K562 (cell line): ENCODE measurements around the gene TULP3.
"Not testable (repeated sequence)": the region's sequence is repeated elsewhere in the genome, so short reads cannot be mapped to it uniquely, and the experiment has no call there.

Experiments used
- ARNT ChIP-seq, 2 experiments: fragments of 450-650 bp; IDR thresholded peaks; 2 replicates each; pipeline ENCODE4 v1.6.1; 2016; ENCODE audit warnings: mild to moderate bottlenecking in 1 of 2
- CTCF ChIP-seq, 3 experiments: IDR thresholded peaks in 2 of 3; conservative IDR thresholded peaks in 1 of 3; 2 replicates each; pipeline ENCODE4 v1.5.1; 2011 to 2012; ENCODE audit warnings: low read length in 3 of 3, mild to moderate bottlenecking in 3 of 3, control low read depth in 2 of 3, improper control_type of control experiment in 1 of 3, inconsistent platforms in 1 of 3, low read depth in 1 of 3, mixed read lengths in 1 of 3, moderate library complexity in 1 of 3; ENCODE audit not compliant: insufficient read depth in 2 of 3
- MEF2A ChIP-seq: IDR thresholded peaks from 2 replicates; pipeline ENCODE4 v1.6.1; 2011; ENCODE audit warnings: low read depth, mild to moderate bottlenecking, low read length, moderate library complexity; ENCODE audit not compliant: control insufficient read depth
- MEIS2 ChIP-seq: fragments of 450-650 bp; IDR thresholded peaks from 2 replicates; pipeline ENCODE4 v1.6.1; 2014; ENCODE audit warnings: mild to moderate bottlenecking; ENCODE audit not compliant: partially characterized antibody
- ZNF140 ChIP-seq: fragments of 250-450 bp; sonication (Bioruptor Pico); IDR thresholded peaks from 2 replicates; pipeline ENCODE4 v1.8.0; 2021; ENCODE audit warnings: moderate library complexity, mild to moderate bottlenecking, inconsistent platforms
- ZNF707 ChIP-seq: fragments of 250-450 bp; sonication (Bioruptor Pico); conservative IDR thresholded peaks from 2 replicates; pipeline ENCODE4 v1.8.0; 2022; ENCODE audit warnings: inconsistent platforms, mild to moderate bottlenecking, moderate library complexity
- TF ChIP-seq, protein P1 (sequence below): sonication (generic); formaldehyde crosslinking; IDR thresholded peaks from 2 replicates; pipeline ENCODE4 v1.8.1; 2023; ENCODE audit warnings: mild to moderate bottlenecking, missing genetic modification reagents

DNA sequence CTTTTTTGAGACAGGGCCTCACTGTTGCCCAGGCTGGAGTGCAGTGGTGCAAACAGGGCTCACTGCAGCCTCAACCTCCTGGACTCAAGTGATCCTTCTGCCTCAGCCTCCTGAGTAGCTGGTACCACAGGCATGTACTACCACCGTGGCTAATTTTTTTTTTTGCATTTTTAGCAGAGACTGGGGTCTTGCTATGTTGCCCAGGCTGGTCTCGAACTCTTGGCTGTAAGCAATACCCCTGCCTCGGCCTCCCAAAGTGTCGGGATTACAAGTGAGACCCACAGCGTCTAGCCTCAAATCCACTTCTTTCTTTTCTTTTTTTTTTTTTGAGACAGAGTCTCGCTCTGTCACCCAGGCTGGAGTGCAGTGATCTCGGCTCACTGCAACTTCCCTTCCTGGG, 27.3 kb upstream of the TULP3 start:
- TF ChIP-seq CTCF (IDR thresholded peaks at IDR 0.05 in 2 of 3, conservative IDR thresholded peaks at IDR 0.05 in 1 of 3; ENCODE audit: insufficient read depth in 2 of 3, low read depth in 1 of 3, low read length in 3 of 3); ARNT (IDR thresholded peaks at IDR 0.05); ZNF707 (CRISPR knock-in tag); MEF2A; ZNF140 (CRISPR knock-in tag); MEIS2: not testable (repeated sequence)
- TF ChIP-seq, protein P1, sequence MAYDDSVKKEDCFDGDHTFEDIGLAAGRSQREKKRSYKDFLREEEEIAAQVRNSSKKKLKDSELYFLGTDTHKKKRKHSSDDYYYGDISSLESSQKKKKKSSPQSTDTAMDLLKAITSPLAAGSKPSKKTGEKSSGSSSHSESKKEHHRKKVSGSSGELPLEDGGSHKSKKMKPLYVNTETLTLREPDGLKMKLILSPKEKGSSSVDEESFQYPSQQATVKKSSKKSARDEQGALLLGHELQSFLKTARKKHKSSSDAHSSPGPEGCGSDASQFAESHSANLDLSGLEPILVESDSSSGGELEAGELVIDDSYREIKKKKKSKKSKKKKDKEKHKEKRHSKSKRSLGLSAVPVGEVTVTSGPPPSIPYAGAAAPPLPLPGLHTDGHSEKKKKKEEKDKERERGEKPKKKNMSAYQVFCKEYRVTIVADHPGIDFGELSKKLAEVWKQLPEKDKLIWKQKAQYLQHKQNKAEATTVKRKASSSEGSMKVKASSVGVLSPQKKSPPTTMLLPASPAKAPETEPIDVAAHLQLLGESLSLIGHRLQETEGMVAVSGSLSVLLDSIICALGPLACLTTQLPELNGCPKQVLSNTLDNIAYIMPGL (CRISPR knock-in tag) = not testable (repeated sequence)
